ENCODE measurements around the gene MYBPH. TPM values are rescaled to one million over a fixed set of nuclear protein-coding genes. Genes with fewer than 3 reads are reported as not detected.

MYBPH gene
- total RNA-seq, 1 donor from 2014 or later = not detected

DNA sequence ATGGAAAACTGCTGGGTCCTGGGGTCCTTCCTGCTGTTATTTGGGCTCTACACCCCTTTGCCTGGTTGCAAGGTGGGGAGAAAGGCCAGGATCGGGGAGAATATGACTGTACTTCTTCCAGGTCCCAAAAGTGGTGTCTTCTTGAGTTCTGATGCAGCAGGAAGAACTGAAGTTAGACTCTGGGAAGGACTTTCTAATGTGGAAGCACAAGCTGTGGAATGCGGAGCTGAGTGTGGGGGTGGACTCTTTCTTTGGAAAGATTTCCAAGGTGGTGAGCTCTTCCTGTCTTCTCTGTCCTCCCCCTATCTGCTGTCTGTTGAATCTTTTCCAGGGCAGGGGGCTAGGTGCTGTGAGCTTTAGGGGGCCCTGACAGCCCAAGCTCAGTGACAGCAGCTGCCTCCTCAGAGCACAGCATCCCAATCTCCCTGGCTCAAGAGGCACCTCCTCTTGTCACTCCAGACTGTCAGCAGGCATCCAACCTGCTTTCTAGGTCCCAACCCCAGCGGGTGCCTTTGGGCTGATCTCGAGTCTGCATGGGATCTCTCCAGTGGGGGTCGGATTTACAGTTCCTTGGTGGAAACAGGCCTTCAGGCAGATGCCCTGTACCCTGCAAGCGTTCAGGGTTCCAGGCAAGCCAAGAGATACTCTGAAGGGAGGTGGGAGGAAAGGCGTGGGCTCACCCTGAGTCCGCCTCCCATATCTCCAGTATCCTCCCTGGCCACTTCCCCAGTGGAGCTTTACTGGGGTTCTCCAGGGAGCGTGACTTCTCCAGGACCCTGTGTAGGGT is 24.9 kb downstream of the MYBPH start:
- intact Hi-C loops (cut with micrococcal nuclease) = no loop called here

DNA sequence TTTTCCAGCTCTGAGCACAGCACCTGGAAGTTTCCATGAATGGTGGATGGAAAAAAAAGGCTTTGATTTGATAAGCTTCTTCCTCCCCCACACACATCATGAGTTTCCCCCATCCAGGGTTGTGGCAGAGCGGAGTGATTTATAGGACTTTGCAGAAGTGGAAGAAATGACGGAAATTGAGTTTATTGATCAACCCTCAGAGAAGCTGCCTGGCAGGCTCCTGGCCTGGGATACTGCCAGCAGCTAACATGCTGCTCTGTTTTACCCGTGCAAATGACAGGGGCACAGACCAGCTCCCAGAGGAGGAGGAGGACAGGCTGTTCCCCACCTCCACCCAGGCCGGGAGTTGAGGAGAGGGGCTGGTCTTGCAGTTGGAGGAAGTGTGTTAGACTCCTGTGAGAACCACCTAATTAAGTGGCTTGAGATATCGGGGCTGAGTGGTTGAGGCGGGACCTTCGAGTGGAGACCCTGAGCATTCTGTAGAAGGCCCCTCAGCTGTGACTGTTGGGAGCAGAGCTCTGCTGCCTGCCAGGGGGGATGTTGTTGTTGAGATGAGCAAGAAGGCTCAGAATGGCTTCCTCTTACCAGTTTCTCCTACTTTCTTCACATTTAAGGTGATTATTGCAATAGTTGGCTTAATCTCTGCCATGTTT is 26.3 kb downstream of the MYBPH start:
- intact Hi-C loops (cut with micrococcal nuclease) = no loop called here

- intact Hi-C loops (cut with micrococcal nuclease) = no loop called here
Measured at GRCh38 chr1:203148579-203148978, 27.0 kb downstream of the MYBPH start.

DNA sequence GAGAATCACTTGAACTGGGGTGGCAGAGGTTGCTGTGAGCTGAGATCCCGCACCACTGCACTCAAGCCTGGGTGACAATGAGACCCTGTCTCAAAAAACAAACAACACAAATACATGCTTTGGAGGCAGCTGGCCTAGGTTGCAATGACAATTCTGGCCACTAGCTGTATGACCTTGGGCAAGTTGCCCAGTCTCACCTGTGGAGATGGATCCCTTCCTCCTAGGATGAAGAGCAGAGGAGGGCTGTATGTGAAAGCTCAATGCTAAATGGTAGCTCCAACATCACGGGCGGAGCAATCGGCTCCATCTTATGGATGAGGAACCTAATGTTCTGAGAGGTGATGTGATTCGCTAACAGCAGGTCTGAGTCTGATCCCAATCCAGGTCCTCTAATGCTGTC is 27.5 kb downstream of the MYBPH start:
- intact Hi-C loops (cut with micrococcal nuclease) = no loop called here

DNA sequence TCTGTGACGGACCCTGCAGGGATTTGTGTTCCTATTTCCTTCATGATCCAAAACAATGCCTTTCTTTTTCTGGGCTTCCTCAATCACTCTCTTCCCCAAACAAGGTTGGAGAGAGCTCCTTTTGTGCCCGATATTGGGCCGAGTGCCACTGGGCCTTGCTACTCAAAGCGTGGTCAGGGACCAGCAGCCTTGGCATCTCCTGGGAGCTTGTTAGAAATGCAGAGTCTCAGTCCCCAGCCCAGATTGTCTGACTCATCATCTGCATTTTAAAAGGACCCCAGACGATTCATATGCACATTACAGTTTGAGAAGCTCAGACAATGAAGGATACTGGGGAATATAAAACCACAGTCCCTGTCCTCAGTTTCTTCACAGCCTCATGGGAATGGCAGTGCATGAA is 28.2 kb downstream of the MYBPH start:
- intact Hi-C loops (cut with micrococcal nuclease) = no loop called here

GRCh38 chr1:203146537-203146936 is 29.1 kb downstream of the MYBPH start:
- intact Hi-C loops (cut with micrococcal nuclease) = no loop called here

DNA sequence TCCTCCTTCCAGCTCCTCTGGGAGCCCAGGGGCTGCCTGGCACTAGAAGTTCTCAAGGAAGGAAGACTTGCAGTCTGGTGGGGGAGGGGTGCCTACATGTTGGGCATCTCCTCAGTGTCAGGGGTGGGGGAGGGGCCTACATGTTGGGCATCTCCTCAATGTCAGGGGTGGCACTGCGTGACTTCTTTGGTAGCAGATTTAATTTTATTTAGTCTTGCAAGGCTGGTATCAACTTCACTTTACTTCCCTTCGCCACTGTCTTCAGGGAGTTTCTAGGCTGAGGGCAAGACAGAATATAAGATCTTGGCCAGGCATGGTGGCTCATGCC is 29.6 kb downstream of the MYBPH start:
- intact Hi-C loops (cut with micrococcal nuclease) = no loop called here

DNA sequence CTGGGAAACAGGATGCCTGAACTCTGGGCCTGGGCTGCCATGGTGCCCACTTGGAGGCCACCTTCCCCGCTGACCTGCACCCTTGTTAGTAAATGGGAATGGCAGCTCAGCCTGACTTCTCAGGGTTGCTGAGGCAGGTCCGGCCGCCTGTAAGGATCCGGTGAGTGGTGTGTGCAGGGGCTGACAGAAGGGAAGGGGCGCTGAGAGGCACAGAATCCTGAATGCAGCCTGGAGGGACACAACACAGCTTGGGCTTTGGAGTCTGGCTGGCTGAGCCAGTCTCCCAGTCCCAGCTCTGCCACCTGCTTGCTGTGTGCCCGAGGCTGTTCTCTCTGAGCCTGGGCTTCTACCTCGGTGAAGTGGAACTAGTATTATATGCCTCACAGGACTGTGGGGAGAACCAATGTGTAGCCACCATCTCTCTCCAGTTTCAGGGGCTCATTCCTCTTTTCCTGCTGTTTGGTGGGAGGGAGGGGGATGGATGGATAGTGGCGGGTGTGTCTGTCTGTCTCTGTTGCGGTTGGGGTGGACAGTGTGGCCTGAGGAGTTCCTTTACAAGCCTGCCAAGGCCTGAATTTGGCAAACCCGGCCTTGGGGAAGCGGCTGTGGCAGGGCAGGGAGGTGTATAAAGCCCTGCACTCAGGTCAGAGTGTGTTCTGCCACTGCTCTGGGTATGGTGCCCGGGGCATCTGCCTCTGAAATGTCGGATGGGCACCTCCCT is 30.1 kb downstream of the MYBPH start:
- intact Hi-C loops (cut with micrococcal nuclease) = no loop called here

GRCh38 chr1:203144661-203145060 is 31.0 kb downstream of the MYBPH start:
- intact Hi-C loops (cut with micrococcal nuclease) = no loop called here

DNA sequence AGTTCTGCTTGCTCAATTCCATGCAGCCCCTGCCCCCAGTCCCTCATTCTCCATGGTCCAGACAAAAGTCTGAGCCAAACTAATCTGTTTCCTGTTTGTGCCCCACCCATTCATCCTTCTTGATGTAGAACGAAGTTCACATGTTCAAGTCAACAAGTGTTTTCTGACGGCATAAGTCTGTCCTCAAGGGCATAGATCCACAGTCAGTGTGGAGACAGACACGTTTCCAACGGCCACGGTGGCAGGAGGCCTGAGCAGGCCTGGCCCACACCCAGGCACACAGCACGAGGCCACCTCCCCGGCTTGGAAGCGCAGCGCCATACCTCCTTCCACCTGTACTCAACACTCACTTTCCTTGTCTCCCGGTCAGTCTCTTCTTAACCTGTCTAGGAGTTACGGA is 32.0 kb downstream of the MYBPH start:
- intact Hi-C loops (cut with micrococcal nuclease) = no loop called here

GRCh38 chr1:203142684-203143408 is 32.8 kb downstream of the MYBPH start:
- intact Hi-C loops (cut with micrococcal nuclease) = no loop called here

DNA sequence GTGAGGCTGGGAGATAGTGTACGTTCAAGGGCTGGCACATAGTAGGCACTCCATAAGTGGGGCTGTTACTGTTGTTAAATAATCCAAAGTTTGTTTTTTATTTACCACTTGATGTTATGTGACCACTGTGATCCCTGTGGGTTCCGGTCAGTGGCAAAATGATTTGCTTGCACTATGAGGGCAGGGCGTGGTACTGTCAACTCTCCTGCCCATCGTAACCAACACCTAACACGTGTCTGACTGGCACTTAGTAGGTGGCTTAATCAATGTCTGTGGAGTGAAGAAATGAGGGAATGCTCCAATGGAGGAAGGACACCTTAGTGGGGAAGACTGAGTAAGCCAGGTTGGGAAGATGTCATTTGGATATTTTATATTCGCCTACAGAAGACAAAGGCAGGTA is 33.5 kb downstream of the MYBPH start:
- intact Hi-C loops (cut with micrococcal nuclease) = no loop called here

- intact Hi-C loops (cut with micrococcal nuclease) = no loop called here
Measured at GRCh38 chr1:203140743-203141520, 34.7 kb downstream of the MYBPH start.

DNA sequence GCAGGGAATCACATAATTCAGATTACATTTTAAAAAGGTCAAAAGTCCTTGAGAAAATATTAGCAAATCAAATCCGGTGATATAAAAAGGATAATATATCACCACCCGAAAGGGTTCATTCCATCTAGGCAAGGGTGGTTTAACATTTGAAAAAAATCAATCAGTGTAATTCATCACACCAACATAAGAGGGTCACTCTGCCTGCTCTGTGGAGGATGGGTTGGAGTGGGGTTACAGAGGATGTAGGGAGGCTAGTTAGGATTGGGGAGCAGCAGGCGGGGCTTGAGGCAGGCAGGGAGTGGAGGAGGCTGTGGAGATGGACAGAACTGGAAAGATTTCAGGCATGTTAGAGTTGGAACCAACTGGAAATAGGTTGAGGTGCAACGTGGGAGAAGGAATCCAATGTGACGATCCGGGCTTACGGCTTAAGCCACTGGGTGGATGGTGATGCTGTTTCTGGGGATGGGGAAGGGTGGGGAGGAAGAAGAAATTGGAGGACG is 35.6 kb downstream of the MYBPH start:
- intact Hi-C loops (cut with micrococcal nuclease) = no loop called here

DNA sequence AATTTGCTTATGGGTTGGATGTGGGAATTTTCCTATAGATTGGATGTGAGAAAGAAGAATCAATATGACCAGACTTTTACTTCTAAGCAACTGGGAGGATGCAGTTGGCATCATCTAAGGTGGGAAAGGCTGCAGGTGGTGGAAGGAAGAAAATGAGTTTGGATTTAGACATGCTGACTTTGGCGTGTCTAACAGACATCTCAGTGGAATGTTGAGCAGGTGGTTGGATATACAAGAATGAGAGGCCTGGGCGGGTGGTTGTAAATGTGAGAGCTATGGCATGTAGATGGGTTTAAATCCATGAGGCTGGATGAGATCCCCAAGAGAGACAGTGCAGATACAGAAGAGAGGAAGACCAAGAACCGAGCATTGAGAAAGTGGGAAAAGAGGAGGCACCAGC is 37.6 kb downstream of the MYBPH start:
- intact Hi-C loops (cut with micrococcal nuclease) = no loop called here

- intact Hi-C loops (cut with micrococcal nuclease) = no loop called here
Measured at GRCh38 chr1:203137324-203137723, 38.3 kb downstream of the MYBPH start.

DNA sequence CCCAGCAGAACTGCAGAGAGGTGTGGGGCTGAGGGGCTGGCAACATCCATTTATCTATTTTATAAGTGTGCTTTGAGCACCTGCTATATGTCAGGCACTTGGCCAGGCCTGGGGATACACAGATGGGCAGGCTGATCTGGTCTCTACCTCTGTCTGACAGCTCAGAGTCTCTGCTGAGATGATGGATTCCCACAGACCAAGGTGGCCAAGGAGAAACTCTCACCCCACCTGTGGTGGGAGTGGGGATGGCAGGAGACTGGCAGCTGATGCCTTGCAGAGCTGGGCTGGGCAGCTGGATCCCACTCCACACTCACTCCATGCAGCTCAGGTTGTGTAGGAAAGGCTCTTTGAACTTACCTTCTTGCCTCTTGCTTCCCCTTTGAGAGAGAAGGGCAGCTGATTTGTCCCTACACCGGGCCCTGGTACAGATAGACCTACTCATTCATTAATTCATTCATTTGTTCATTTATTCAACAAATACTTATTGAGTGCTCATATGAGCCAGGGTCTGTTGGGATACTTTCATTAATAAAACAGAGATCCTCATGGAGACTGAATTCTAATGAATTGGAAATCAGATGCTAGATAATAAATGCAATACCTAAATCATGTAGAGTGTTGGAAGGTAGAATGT is 39.1 kb downstream of the MYBPH start:
- intact Hi-C loops (cut with micrococcal nuclease) = no loop called here

DNA sequence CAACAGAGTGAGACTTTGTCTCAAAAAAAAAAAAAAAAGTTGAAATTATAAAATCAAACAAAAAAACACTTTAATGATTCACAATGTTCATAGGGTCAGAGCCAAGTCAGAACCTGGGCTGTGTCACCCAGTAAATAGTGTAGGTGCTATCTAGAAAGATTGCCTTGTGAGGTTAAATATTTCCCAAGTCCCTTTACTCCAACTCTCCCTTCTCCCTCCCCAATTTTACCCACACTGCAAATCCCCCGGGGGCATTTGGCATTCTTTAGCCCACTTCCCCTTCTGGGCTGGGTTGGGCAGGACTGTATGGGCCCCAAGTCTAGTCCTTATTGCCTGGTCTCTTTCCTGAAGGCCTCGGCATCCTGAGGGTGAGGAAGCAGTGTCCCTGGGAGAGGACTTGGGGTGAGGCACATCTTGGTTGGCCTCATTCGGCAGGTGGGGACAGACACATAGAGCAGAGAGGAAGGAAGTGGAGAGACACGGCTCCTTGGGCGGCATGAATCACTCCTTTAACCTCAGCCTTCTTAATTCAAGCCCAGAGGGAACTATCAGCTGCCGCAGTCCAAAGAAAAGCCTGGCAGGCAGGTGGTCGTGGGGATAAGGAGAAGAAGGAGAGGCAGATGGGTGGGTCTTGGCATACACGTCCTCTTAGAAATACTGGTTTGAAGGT is 39.9 kb downstream of the MYBPH start:
- intact Hi-C loops (cut with micrococcal nuclease) = no loop called here

DNA sequence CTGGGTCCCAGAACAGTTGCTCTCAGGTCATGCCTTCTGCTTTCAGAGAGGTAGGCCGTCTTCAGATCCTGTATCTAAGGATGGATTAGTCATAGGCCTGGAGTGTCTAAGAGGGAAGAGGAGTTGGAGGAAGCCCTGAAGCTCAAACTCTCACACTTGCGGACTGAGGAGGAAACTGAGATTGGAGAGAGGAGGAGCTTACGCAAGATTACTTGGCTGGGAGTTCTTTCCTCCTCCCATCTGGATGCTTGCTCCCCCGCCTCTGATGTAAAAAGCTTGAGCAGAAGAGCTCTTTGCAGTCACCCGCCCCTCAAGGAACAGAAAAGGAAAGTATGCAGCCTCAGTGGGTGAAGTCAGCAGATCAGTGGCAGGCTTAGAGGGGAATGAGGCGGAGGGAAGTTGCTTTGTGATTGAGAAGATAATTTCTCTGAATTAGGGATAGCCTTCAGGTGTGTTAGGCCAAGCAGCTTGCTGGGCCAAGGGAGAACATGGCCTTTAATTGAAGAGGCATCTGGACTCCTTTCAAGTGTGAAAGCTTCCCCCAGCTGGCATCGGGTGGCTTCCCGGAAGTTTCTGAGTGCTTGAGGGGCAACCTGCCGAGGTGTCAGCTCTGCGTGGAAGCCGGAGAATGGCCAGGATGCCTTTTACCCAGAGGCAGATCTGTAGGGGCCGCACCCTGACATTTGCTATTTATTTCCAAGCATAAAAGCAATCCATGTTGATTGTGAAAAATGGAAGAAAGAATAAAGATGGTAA is 41.5 kb downstream of the MYBPH start:
- intact Hi-C loops (cut with micrococcal nuclease) = no loop called here
